Testis (tissue), 3 donors: ENCODE results near the gene CEBPZ. TPM values are rescaled to one million over a fixed set of nuclear protein-coding genes. Genes with fewer than 3 reads are reported as not detected.

ENCODE experiments used
- DNase-seq: peaks from one replicate; pipeline ENCODE4 v3.0.0-alpha.2; 2019
- H3K27ac ChIP-seq, 2 donors: fragments of 200-600 bp; sonication (generic); one replicate each; pipeline ENCODE4 v1.5.1; 2019
- H3K27me3 ChIP-seq: fragments of 200-600 bp; sonication (generic); one replicate; pipeline ENCODE4 v1.5.1; 2019
- H3K36me3 ChIP-seq: fragments of 200-600 bp; sonication (generic); one replicate; pipeline ENCODE4 v1.5.1; 2017; ENCODE audit warnings: low read depth; ENCODE audit errors: missing control alignments
- H3K4me1 ChIP-seq: fragments of 200-600 bp; sonication (generic); one replicate; pipeline ENCODE4 v1.5.1; 2019
- H3K4me3 ChIP-seq, 2 donors: fragments of 200-600 bp; sonication (generic); one replicate each; pipeline ENCODE4 v1.5.1; 2017 to 2019
- H3K9me3 ChIP-seq: fragments of 200-600 bp; sonication (generic); one replicate; pipeline ENCODE4 v1.5.1; 2017
- POLR2A ChIP-seq: fragments of 450-650 bp; IDR thresholded peaks from one replicate; pipeline ENCODE4 v1.6.1; 2017; ENCODE audit warnings: antibody characterized with exemption, mild to moderate bottlenecking, moderate library complexity
- WGBS, 2 donors: methylation state at CpG; one replicate each; pipeline ENCODE4 v1.1.5; 2018; 5-methylcytosine and 5-hydroxymethylcytosine counted together
- intact Hi-C: fragments of 100-400 bp; cut with DNase I; formaldehyde crosslinking; loops from one replicate; pipeline ENCODE4 v1.15.1; 2023; ENCODE audit warnings: low total_unique reads
- polyA plus RNA-seq: library from polyadenylated mRNA; stranded (reverse); fragments of 350-450 nt; fragmentation: Illumina TruSeq; extraction: RNeasy Lipid Tissue Mini Kit (QIAGEN cat#74804); gene quantifications from one replicate; pipeline ENCODE4 v1.2.3, GENCODE V29; 2014; ENCODE audit warnings: low read depth, low replicate concordance; ENCODE audit not compliant: insufficient read depth
- total RNA-seq, 2 donors: library from RNA; depleted of rRNA; stranded (reverse); fragments of >200 nt; gene quantifications; one replicate each; pipeline ENCODE4 v1.2.3, GENCODE V29; 2016
- TF ChIP-seq, protein P1 (sequence below), 3 experiments: fragments of 450-650 bp in 2 of 3; fragments of 200-600 bp in 1 of 3; sonication (generic) in 1 of 3; IDR thresholded peaks; one replicate each; pipeline ENCODE4 v1.5.1; 2016 to 2019; ENCODE audit warnings: antibody characterized with exemption in 3 of 3, mild to moderate bottlenecking in 2 of 3, moderate library complexity in 1 of 3

The CEBPZ gene
- total and polyA plus RNA-seq, 3 donors from 2014 or later = 29.5 to 60.9 (median 50.5) TPM

DNA sequence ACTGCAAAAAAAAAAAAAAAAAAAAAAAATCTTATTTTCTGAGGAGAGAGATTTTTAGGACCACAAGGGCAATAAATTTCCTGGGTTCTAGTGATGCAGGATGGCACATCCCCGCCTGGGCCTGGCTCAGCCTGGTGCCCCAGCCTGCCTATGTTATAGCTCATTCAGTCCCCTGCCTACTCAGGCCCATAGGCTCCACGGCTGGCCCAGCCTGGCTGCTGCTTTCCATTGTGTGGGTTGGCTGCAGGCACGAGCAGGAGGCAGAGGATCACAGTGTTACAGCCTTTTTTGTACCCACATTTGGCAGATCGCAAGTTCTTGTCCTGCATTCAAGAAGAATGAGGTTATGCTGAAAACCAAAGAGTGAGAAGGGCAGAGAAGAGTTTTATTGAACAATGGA, 40.1 kb downstream of the CEBPZ start:
- H3K36me3 ChIP-seq = no peaks in the 10 kb centered on the region
- DNase-seq = no peak
- H3K9me3 ChIP-seq = no peaks in the 10 kb centered on the region
- no peak overlapping the region for H3K4me3 ChIP-seq
- intact Hi-C loops = no loop called here
- no peaks in the 10 kb centered on the region for H3K4me1 ChIP-seq
- TF ChIP-seq POLR2A = no peak
- TF ChIP-seq, protein P1, sequence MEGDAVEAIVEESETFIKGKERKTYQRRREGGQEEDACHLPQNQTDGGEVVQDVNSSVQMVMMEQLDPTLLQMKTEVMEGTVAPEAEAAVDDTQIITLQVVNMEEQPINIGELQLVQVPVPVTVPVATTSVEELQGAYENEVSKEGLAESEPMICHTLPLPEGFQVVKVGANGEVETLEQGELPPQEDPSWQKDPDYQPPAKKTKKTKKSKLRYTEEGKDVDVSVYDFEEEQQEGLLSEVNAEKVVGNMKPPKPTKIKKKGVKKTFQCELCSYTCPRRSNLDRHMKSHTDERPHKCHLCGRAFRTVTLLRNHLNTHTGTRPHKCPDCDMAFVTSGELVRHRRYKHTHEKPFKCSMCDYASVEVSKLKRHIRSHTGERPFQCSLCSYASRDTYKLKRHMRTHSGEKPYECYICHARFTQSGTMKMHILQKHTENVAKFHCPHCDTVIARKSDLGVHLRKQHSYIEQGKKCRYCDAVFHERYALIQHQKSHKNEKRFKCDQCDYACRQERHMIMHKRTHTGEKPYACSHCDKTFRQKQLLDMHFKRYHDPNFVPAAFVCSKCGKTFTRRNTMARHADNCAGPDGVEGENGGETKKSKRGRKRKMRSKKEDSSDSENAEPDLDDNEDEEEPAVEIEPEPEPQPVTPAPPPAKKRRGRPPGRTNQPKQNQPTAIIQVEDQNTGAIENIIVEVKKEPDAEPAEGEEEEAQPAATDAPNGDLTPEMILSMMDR (IDR thresholded peaks at IDR 0.05) = no peak
- no peak overlapping the region for H3K27ac ChIP-seq
- no peaks in the 10 kb centered on the region for H3K27me3 ChIP-seq
- WGBS, 2 donors = 64 to 80% methylated on average over 4 of the region's 4 CpGs

DNA sequence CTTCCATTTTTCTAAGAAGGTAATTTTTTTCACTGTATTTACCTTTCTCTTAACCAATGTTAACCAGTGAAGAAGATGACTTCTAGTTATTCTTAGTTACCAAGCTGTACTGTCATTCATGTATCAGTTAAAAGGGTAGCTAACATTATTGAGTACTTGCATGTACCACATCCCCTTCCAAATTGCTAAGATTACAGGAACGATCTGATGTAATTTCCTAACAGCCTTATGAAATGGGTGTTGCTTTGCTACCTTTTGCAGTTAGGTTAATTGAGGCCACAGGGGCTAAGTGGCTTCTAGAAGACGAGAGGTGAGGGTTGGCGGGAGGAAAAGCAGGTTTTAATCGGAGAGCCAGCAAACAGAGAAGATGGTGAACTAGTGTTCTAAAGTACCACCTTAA, 41.1 kb downstream of the CEBPZ start:
- TF ChIP-seq, protein P1 (IDR thresholded peaks at IDR 0.05) = no peak
- intact Hi-C loops = no loop called here
- H3K27ac ChIP-seq = peak overlapping the region in 1 of 2 donors; percentile 75

DNA sequence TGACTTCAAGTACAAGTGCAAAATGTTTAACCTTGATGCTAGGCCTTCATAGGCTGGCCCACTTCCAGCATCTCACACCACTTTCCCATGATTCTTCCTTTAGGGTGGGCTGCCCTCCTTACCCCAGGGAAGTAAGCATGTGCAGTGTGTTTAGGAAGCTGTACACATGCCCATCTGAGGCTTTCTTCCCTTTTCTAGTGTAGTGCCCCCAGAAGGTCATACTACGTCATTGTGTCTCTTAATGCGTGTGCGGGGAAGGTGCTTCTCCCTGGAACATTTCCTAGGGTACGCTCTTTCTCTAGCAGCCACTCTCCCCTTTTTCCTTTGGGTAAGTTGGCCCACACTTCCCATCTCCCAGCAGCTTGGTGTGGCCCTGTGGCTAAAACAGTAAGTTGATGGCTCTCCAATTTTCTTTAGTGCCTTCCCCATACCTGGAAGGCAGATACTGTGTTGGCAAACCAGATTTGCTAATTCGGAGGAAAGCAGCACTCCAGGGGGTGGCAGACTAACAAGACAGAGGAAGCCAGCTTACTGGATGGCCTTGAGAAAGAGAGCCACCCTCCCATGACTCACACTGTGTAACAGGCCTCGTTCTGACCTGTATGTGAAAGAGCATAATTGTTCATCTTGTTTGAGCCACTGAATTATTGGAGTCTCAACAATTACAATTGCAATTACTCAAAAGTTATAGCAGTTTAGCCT, 41.8 kb downstream of the CEBPZ start:
- DNase-seq = peak; percentile 78
- TF ChIP-seq, protein P1 (IDR thresholded peaks at IDR 0.05) = no peak
- WGBS, 2 donors = 69% methylated on average over 6 of the region's 6 CpGs
- Histone ChIP-seq H3K9me3 (no peaks in the 10 kb centered on the region), H3K4me1 (no peaks in the 10 kb centered on the region), H3K27ac (peak overlapping the region; percentile 50 to 75), H3K27me3 (no peaks in the 10 kb centered on the region), H3K36me3 (no peaks in the 10 kb centered on the region), H3K4me3 (no peak overlapping the region)
- intact Hi-C loops = no loop called here

More for the DNA sequence above, 41.1 kb downstream of the CEBPZ start:
- WGBS, 2 donors = 81 to 94% methylated on average over 4 of the region's 4 CpGs
- Histone ChIP-seq H3K4me3 (no peak overlapping the region), H3K9me3 (no peaks in the 10 kb centered on the region), H3K4me1 (no peaks in the 10 kb centered on the region), H3K27me3 (no peaks in the 10 kb centered on the region), H3K36me3 (no peaks in the 10 kb centered on the region)
- DNase-seq = no peak

DNA sequence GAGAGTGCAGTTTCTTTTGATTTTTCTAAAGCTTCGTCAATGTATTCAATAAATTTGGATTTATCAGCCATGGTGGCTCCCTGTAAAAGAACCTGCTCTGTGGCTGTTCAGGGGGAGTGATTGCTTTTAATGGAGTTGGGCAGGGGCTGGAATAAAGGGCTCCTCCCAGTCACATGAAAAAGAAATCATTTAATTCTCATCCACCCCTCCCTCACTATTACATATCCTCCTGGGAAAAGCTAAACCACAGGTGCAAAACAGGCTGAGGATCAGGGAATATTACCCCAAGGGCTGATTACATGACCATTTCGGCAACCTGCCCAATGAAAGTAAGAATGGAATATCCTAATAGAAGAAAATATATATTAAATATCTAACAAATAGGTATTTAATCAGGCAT, 42.8 kb downstream of the CEBPZ start, which contains the start of gene SULT6B1:
Gene SULT6B1 (minus strand): TSS at position 101 of the 400 bp plus-strand sequence. CDS start 30 bp downstream, at position 71.
- intact Hi-C loops = no loop called here

More for the DNA sequence above, 42.8 kb downstream of the CEBPZ start, which contains the start of gene SULT6B1:
- Histone ChIP-seq H3K27me3 (no peaks in the 10 kb centered on the region), H3K4me1 (no peaks in the 10 kb centered on the region), H3K27ac (peak within 1 kb of the TSS; percentile 50 to 75), H3K9me3 (no peaks in the 10 kb centered on the region), H3K4me3 (no peak within 1 kb of the TSS), H3K36me3 (no peaks in the 10 kb centered on the region)
- 96 to 98% methylated on average over 2 of the region's 2 CpGs for WGBS, 2 donors
- DNase-seq = no peak
- TF ChIP-seq, protein P1 (IDR thresholded peaks at IDR 0.05) = no peak
- no peak for TF ChIP-seq POLR2A
